GM18868 (cell line): Measurements from ENCODE around the gene NEMF.
"Not testable (repeated sequence)": the region's sequence is repeated elsewhere in the genome, so short reads cannot be mapped to it uniquely, and the experiment has no call there.

Experiments used
- ATAC-seq: cut with Tn5 transposase; IDR thresholded peaks from one replicate; pipeline ENCODE4 v1.9.1; 2021; ENCODE audit warnings: mild to moderate bottlenecking, moderate library complexity; ENCODE audit not compliant: unreplicated experiment

NEMF gene

GRCh38 chr14:49761839-49762551 lies 90.6 kb downstream of the NEMF start:
- no peak for ATAC-seq

GRCh38 chr14:49755378-49755777 lies 97.2 kb downstream of the NEMF start:
- no peak for ATAC-seq

- ATAC-seq: no peak
Measured at GRCh38 chr14:49754570-49755097, 98.0 kb downstream of the NEMF start.

GRCh38 chr14:49746476-49746875 lies 106.1 kb downstream of the NEMF start:
- not testable (repeated sequence) for ATAC-seq

- ATAC-seq: no peak
Measured at GRCh38 chr14:49745191-49745590, 107.4 kb downstream of the NEMF start.

- ATAC-seq: not testable (repeated sequence)
Measured at GRCh38 chr14:49735669-49736068, 116.9 kb downstream of the NEMF start.

GRCh38 chr14:49733836-49734235 lies 118.8 kb downstream of the NEMF start:
- no peak for ATAC-seq

GRCh38 chr14:49732896-49733295 lies 119.7 kb downstream of the NEMF start:
- ATAC-seq: no peak
